HG02852 (cell line): ENCODE results near the gene RHBDD2.
A peak's percentile ranks its signal among the peaks of the same experiment; 100 is the strongest.

Source experiments
- ATAC-seq: cut with Tn5 transposase; IDR thresholded peaks from one replicate; pipeline ENCODE4 v1.9.1; 2021; ENCODE audit warnings: mild to moderate bottlenecking, moderate library complexity; ENCODE audit not compliant: unreplicated experiment

Gene RHBDD2

DNA sequence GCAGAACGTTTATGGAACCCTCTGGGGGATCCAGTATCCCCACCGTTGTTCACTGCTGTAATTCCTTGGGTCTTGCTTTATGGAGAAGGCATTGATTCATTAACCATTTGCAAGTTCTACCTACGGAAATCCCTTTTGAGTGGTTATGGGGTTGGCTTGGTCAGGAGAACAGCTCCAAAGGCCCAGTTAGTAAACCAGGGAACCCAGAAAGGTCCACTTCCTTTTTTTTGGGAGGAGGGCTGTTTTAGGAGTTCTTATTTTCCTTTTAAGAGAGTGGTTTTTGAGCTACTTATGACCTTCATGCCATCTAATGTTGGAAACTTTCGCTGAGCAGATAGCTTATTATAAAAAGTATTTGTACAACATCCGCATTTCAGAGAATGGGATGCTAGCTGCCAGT, 37.4 kb downstream of the RHBDD2 start:
- ATAC-seq = no peak

DNA sequence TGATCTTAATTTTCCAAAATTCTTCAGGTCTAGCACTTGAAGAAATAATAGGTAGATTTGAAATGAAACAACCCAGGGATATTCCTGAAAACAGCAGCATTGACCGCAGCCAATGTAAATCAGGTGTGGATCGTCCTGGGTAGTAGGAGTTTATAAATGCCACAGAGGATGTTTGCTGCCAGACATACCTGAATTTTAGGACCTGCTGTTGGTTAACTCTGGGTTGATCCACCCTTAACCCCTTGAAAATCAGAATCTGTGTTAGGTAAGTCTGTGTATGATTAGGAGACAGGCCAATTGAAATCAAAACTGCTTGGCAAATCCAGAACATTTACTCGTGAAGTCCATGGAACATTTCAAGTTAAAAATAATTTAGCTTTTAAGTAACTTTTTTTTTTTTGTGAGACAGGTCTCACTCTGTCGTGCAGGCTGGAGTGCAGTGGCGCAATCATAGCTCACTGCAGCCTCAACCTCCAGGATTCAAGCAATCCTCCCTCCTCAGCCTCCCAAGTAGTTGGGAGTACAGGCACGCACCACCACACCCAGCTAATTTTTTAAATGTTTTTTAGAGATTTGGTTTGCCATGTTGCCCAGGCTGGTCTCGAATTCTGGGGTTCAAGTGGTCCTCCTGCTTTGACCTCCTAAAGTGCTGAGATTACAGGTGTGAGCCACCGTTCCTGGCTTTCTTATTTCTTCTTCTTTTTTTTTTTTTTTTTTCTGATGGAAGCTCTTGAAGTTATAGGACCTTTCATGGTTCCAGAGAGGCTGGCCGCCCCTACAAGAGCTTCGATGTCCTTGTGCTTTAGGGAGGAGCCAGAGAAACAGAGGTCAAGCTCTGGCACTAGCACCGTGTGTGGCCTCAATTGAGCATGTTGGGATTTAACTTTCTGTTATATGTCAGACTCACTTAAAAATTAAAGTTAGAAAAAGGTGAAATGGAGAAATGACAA, 38.1 kb downstream of the RHBDD2 start:
- ATAC-seq = no peak

- ATAC-seq = no peak
Observed at GRCh38 chr7:75920431-75921161, 41.8 kb downstream of the RHBDD2 start.

DNA sequence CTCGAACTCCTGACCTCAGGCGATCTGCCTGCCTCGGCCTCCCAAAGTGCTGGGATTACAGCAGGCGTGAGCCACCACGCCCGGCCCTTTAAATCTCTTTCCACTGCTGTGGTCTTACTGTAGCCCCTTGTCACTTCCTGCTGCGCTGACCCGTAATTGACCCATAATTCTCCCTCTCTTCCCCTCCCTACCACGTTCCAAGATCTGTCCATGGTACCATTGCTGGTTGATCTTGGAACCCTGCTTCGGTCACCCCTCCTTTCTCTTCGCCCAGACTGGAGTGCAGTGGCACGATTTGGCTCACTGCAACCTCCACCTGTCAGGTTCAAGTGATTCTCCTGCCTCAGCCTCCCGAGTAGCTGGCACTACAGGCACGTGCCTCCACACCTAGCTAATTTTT, 42.6 kb downstream of the RHBDD2 start:
- ATAC-seq = no peak

DNA sequence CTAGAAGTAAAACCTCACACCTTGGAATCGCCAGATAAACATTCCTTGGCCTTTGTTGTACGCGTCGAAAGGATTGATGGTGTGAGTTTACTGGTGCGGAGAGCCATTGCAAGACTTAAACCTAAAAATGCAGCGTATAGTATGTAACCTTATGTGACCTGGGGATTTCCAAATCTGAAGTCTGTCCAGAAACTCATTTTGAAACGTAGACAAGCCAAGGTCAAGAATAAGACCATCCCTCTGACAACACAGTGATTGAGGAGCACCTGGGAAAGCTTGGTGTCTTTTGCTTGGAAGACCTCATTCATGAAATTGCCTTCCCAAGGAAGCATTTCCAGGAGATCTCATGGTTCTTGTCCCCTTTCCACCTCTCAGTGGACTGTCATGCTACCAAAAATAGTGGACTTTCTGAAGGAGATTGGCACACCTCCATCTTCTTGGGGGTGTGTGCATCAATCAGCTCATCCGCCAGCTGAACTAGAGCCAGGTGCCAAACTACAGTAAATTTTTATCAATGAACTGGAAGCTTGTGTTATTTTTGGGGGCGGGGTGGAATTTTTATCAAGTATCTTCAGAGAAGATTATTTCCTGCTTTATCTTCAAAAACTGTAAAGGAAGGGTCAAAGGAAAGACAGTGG, 44.3 kb downstream of the RHBDD2 start:
- ATAC-seq = no peak

DNA sequence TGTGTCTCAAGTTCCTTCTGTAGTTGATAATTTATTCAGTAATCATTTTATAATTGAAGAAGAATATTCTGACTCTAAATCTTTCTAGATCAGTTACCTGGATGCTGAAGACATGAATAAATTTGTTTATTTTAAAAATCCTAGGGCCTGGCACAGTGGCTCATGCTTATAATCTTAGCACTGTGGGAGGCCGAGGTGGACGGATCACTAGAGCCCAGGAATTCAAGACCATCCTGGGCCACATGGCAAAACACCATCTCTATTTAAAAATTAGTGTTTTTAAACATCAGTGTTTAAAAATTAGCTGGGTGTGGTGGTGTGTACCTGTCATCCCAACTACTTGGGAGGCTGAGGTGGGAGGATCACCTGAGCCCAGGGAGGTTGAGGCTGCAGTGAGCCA, 45.4 kb downstream of the RHBDD2 start:
- no peak for ATAC-seq

- ATAC-seq = no peak
Observed at GRCh38 chr7:75924889-75925288, 46.1 kb downstream of the RHBDD2 start.

GRCh38 chr7:75925717-75926435, 47.0 kb downstream of the RHBDD2 start:
- no peak for ATAC-seq

- ATAC-seq = peak; percentile 92
Observed at GRCh38 chr7:75928568-75928914, 49.7 kb downstream of the RHBDD2 start.

GRCh38 chr7:75931680-75932079, 52.8 kb downstream of the RHBDD2 start:
- no peak for ATAC-seq

- ATAC-seq = no peak
Observed at GRCh38 chr7:75937958-75938786, 59.3 kb downstream of the RHBDD2 start.
